Gastrocnemius medialis (tissue), 4 donors: ENCODE measurements around the gene ING1.

Experiments
- POLR2A ChIP-seq, 2 donors: fragments of 450-650 bp; IDR thresholded peaks; one replicate each; pipeline ENCODE4 v1.6.1; 2017; ENCODE audit warnings: antibody characterized with exemption in 2 of 2, mild to moderate bottlenecking in 2 of 2, moderate library complexity in 2 of 2
- TF ChIP-seq, protein P1 (sequence below), 5 experiments: fragments of 450-650 bp in 3 of 5; fragments of 200-600 bp in 2 of 5; sonication (generic) in 2 of 5; IDR thresholded peaks in 4 of 5; conservative IDR thresholded peaks in 1 of 5; 1 replicate in 4 of 5; 2 replicates in 1 of 5; pipeline ENCODE4 v1.5.1; 2016 to 2019; ENCODE audit warnings: antibody characterized with exemption in 5 of 5, mild to moderate bottlenecking in 3 of 5, moderate library complexity in 3 of 5

DNA sequence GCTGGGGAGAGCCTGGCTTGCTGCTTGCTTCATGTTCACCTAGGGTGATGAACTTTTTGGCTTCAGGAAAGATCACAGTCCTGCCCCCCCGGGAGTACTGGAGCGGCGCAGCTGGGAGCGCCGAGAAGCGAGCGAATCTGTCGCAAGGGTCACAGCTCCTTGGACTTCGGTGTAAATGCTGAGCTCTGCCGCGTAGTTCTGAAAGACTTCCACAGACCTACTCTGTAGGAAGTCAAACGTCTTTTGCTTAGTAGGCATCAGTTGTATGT lies 2.7 kb downstream of the ING1 start:
- TF ChIP-seq, protein P1, sequence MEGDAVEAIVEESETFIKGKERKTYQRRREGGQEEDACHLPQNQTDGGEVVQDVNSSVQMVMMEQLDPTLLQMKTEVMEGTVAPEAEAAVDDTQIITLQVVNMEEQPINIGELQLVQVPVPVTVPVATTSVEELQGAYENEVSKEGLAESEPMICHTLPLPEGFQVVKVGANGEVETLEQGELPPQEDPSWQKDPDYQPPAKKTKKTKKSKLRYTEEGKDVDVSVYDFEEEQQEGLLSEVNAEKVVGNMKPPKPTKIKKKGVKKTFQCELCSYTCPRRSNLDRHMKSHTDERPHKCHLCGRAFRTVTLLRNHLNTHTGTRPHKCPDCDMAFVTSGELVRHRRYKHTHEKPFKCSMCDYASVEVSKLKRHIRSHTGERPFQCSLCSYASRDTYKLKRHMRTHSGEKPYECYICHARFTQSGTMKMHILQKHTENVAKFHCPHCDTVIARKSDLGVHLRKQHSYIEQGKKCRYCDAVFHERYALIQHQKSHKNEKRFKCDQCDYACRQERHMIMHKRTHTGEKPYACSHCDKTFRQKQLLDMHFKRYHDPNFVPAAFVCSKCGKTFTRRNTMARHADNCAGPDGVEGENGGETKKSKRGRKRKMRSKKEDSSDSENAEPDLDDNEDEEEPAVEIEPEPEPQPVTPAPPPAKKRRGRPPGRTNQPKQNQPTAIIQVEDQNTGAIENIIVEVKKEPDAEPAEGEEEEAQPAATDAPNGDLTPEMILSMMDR (IDR thresholded peaks at IDR 0.05 in 4 of 5, conservative IDR thresholded peaks at IDR 0.05 in 1 of 5): no peak
- TF ChIP-seq POLR2A (IDR thresholded peaks at IDR 0.05): no peak
